ENCODE results near the gene HMGCS2. TPM values are rescaled to one million over a fixed set of nuclear protein-coding genes. Genes with fewer than 3 reads are reported as not detected.

Gene HMGCS2
- total RNA-seq, 4 donors from 2014 or later = not detected

DNA sequence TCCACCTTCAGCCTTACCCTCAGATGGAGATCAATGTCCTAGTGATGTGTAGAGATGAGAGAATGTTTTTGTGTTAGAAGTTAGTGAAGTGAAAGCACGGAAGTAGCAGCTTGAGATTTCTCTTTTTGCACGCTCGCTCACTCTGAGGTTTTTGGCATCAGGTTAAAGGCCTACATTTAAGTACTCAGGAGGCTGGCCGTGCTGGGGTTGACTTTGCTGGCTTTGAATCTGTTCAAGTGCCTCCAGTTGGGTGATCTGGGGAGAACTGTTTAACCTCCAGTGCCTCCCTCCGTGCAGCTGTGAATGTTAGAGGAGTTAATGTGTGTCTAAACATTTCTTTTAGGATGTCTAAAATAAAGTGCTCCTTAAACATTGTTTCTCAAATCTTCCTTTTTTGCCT lies 43.1 kb downstream of the HMGCS2 start:
- TF ChIP-seq, protein P1, sequence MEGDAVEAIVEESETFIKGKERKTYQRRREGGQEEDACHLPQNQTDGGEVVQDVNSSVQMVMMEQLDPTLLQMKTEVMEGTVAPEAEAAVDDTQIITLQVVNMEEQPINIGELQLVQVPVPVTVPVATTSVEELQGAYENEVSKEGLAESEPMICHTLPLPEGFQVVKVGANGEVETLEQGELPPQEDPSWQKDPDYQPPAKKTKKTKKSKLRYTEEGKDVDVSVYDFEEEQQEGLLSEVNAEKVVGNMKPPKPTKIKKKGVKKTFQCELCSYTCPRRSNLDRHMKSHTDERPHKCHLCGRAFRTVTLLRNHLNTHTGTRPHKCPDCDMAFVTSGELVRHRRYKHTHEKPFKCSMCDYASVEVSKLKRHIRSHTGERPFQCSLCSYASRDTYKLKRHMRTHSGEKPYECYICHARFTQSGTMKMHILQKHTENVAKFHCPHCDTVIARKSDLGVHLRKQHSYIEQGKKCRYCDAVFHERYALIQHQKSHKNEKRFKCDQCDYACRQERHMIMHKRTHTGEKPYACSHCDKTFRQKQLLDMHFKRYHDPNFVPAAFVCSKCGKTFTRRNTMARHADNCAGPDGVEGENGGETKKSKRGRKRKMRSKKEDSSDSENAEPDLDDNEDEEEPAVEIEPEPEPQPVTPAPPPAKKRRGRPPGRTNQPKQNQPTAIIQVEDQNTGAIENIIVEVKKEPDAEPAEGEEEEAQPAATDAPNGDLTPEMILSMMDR (IDR thresholded peaks at IDR 0.05) = no peak
- no peak for TF ChIP-seq EP300 (IDR thresholded peaks at IDR 0.05)
- no peak for TF ChIP-seq POLR2A (IDR thresholded peaks at IDR 0.05)
- no peak for DNase-seq (ENCODE audit: low spot score in 2 of 2)
- Histone ChIP-seq H3K27ac (no peak overlapping the region), H3K27me3 (no peaks in the 10 kb centered on the region), H3K4me3 (no peak overlapping the region), H3K9me3 (no peaks in the 10 kb centered on the region), H3K36me3 (peaks cover 0 to 84% (median 0%) of the 10 kb centered on the region in 3 donors), H3K4me1 (no peaks in the 10 kb centered on the region)
- 82% methylated on average over 5 of the region's 5 CpGs for WGBS, 2 donors

GRCh38 chr1:119724611-119725218 lies 44.0 kb downstream of the HMGCS2 start:
- WGBS, 2 donors = 84 to 88% methylated on average over 8 of the region's 8 CpGs
- H3K27me3 ChIP-seq = no peaks in the 10 kb centered on the region
- H3K36me3 ChIP-seq = peaks cover 0 to 81% (median 0%) of the 10 kb centered on the region in 3 donors
- no peak overlapping the region for H3K4me3 ChIP-seq
- H3K9me3 ChIP-seq = no peaks in the 10 kb centered on the region
- H3K27ac ChIP-seq = no peak overlapping the region
- TF ChIP-seq EP300 (IDR thresholded peaks at IDR 0.05) (no peak), POLR2A (IDR thresholded peaks at IDR 0.05) (no peak)
- TF ChIP-seq, protein P1 (IDR thresholded peaks at IDR 0.05) = no peak
- no peak for DNase-seq (ENCODE audit: low spot score in 2 of 2)
- no peaks in the 10 kb centered on the region for H3K4me1 ChIP-seq

DNA sequence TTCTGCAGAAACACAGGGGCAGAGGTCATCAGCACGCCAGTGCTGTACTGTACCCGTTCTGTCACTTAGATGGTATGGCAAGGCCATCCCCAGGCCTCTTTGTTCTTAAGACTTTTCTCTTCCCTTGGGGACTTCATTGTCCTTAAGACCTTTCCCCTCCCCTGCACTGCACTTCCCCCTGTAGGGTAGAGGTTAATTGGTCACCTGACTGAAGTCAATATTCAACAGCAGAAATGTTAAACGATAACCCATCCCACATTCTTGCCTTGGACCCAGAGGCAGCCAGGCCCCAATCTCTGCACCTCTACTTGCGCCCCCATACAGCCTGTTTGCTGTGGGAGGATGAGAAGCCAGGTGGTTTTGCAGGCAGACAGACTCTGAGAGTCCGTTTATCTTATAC lies 46.8 kb downstream of the HMGCS2 start:
- H3K36me3 ChIP-seq = peaks cover 0 to 58% (median 0%) of the 10 kb centered on the region in 3 donors
- H3K27ac ChIP-seq = no peak overlapping the region
- H3K9me3 ChIP-seq = no peaks in the 10 kb centered on the region
- no peak overlapping the region for H3K4me3 ChIP-seq
- TF ChIP-seq EP300 (IDR thresholded peaks at IDR 0.05) (no peak), POLR2A (IDR thresholded peaks at IDR 0.05) (no peak)
- TF ChIP-seq, protein P1 (IDR thresholded peaks at IDR 0.05) = no peak
- H3K27me3 ChIP-seq = no peaks in the 10 kb centered on the region
- no peak for DNase-seq (ENCODE audit: low spot score in 2 of 2)
- H3K4me1 ChIP-seq = no peaks in the 10 kb centered on the region
- WGBS, 2 donors = 64 to 71% methylated on average over 5 of the region's 5 CpGs

GRCh38 chr1:119720866-119721440 lies 47.8 kb downstream of the HMGCS2 start:
- TF ChIP-seq, protein P1 (IDR thresholded peaks at IDR 0.05) = no peak
- TF ChIP-seq POLR2A (IDR thresholded peaks at IDR 0.05) = no peak
- Histone ChIP-seq H3K4me3 (no peak overlapping the region), H3K9me3 (no peaks in the 10 kb centered on the region), H3K4me1 (peaks cover 0 to 3% (median under 1%) of the 10 kb centered on the region in 4 donors), H3K27ac (no peak overlapping the region), H3K36me3 (peaks cover 0 to 50% (median 0%) of the 10 kb centered on the region in 3 donors), H3K27me3 (no peaks in the 10 kb centered on the region)
- no peak for DNase-seq (ENCODE audit: low spot score in 2 of 2)
- 89 to 93% methylated on average over 11 of the region's 11 CpGs for WGBS, 2 donors

- Histone ChIP-seq H3K36me3 (peaks cover 0 to 31% (median 0%) of the 10 kb centered on the region in 3 donors), H3K4me3 (no peak overlapping the region), H3K27me3 (no peaks in the 10 kb centered on the region), H3K9me3 (no peaks in the 10 kb centered on the region), H3K27ac (no peak overlapping the region), H3K4me1 (peaks cover 0 to 18% (median 5%) of the 10 kb centered on the region in 4 donors)
- 90 to 95% methylated on average over 3 of the region's 3 CpGs for WGBS, 2 donors
- TF ChIP-seq POLR2A (IDR thresholded peaks at IDR 0.05) (no peak), EP300 (IDR thresholded peaks at IDR 0.05) (no peak)
- TF ChIP-seq, protein P1 (IDR thresholded peaks at IDR 0.05) = no peak
- no peak for DNase-seq (ENCODE audit: low spot score in 2 of 2)
These were observed 49.7 kb downstream of the HMGCS2 start for GRCh38 chr1:119718972-119719371.

Measured in tibial nerve (tissue), 4 donors.